ENCODE measurements around the gene KLHDC2. TPM values are rescaled to one million over a fixed set of nuclear protein-coding genes. Genes with fewer than 3 reads are reported as not detected.

The KLHDC2 gene
- total RNA-seq, 1 donor from 2014 or later = 48.7 TPM

DNA sequence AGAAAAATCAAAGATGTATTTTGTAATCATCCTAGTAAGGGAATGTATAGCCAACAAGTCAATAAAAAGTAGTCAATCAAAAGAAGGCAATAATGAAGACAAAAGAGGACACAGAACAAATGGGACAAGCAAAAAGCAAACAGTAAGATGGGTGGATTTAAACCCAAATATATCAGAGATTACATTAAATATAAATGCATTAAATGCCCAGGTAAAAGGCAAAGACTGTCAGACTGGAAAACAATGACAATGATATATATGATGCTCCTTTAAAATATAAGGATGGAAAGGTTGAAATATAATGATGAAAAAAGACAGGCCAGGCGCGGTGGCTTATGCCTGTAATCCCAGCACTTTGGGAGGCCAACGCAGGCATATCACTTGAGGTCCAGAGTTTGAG is 48.9 kb downstream of the KLHDC2 start:
- no peaks in the 10 kb centered on the region for H3K27me3 Mint-ChIP-seq (ENCODE audit: unreplicated experiment)
- TF ChIP-seq, protein P1, sequence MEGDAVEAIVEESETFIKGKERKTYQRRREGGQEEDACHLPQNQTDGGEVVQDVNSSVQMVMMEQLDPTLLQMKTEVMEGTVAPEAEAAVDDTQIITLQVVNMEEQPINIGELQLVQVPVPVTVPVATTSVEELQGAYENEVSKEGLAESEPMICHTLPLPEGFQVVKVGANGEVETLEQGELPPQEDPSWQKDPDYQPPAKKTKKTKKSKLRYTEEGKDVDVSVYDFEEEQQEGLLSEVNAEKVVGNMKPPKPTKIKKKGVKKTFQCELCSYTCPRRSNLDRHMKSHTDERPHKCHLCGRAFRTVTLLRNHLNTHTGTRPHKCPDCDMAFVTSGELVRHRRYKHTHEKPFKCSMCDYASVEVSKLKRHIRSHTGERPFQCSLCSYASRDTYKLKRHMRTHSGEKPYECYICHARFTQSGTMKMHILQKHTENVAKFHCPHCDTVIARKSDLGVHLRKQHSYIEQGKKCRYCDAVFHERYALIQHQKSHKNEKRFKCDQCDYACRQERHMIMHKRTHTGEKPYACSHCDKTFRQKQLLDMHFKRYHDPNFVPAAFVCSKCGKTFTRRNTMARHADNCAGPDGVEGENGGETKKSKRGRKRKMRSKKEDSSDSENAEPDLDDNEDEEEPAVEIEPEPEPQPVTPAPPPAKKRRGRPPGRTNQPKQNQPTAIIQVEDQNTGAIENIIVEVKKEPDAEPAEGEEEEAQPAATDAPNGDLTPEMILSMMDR (IDR thresholded peaks at IDR 0.05; ENCODE audit: partially characterized antibody, unreplicated experiment) = no peak
- no peak overlapping the region for H3K4me3 Mint-ChIP-seq (ENCODE audit: unreplicated experiment)
- no peak overlapping the region for H3K27ac Mint-ChIP-seq (ENCODE audit: unreplicated experiment)
- peaks cover 24% of the 10 kb centered on the region for H3K36me3 Mint-ChIP-seq (ENCODE audit: unreplicated experiment)
- no peaks in the 10 kb centered on the region for H3K9me3 Mint-ChIP-seq (ENCODE audit: unreplicated experiment)
- no peaks in the 10 kb centered on the region for H3K4me1 Mint-ChIP-seq (ENCODE audit: low read depth, unreplicated experiment)
- DNase-seq = no peak

DNA sequence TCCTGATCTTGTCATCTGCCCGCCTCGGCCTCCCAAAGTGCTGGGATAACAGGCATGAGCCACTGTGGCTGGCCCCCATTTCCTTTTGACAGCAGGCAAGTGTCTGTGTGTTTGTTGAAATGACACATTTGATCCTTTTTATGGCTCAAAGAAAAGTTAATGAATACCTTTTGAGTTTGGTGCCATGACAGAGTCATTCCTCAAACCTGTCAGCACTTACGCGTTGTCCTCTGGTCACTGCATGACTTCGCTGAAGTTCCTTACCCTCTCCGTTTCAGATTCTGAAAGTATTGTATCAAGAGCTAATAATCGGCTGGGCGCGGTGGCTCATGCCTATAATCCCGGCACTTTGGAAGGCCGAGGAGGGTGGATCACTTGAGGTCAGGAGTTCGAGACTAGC is 52.2 kb downstream of the KLHDC2 start:
- Mint-ChIP-seq H3K36me3 (ENCODE audit: unreplicated experiment) (peaks cover 14% of the 10 kb centered on the region), H3K9me3 (ENCODE audit: unreplicated experiment) (no peaks in the 10 kb centered on the region), H3K4me3 (ENCODE audit: unreplicated experiment) (no peak overlapping the region), H3K4me1 (ENCODE audit: low read depth, unreplicated experiment) (no peaks in the 10 kb centered on the region), H3K27me3 (ENCODE audit: unreplicated experiment) (no peaks in the 10 kb centered on the region), H3K27ac (ENCODE audit: unreplicated experiment) (no peak overlapping the region)
- TF ChIP-seq, protein P1 (IDR thresholded peaks at IDR 0.05; ENCODE audit: partially characterized antibody, unreplicated experiment) = no peak
- DNase-seq = no peak

DNA sequence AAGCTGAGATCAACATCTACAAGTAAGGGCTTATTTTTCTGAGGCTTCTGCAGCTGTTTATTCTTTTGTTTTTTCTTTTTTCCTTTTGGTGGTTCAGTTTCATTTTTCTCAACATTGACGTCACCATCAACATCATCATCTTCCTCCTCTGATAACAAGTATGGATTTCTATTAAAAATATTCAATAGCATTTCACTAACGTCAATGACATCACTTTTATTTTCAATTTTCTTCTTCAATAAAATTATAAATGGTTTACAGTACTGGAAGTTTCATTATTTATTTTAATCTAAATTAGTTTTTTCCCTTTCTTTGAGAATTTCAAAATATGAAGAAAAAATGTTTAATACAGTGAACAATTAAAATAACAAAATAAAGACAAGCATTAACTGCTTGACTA is 60.7 kb downstream of the KLHDC2 start:
- H3K27me3 Mint-ChIP-seq (ENCODE audit: unreplicated experiment) = no peaks in the 10 kb centered on the region
- no peaks in the 10 kb centered on the region for H3K4me1 Mint-ChIP-seq (ENCODE audit: low read depth, unreplicated experiment)
- H3K9me3 Mint-ChIP-seq (ENCODE audit: unreplicated experiment) = no peaks in the 10 kb centered on the region
- TF ChIP-seq, protein P1 (IDR thresholded peaks at IDR 0.05; ENCODE audit: partially characterized antibody, unreplicated experiment) = no peak
- H3K27ac Mint-ChIP-seq (ENCODE audit: unreplicated experiment) = no peak overlapping the region
- DNase-seq = no peak
- H3K36me3 Mint-ChIP-seq (ENCODE audit: unreplicated experiment) = no peaks in the 10 kb centered on the region
- no peak overlapping the region for H3K4me3 Mint-ChIP-seq (ENCODE audit: unreplicated experiment)

Other genes starting within 250 kb of the KLHDC2 start
- gene RPS29, start 181.8 kb upstream of the KLHDC2 start, total RNA-seq (ENCODE audit: unreplicated experiment) = 635 TPM
- gene LRR1, start 169.2 kb upstream of the KLHDC2 start, total RNA-seq (ENCODE audit: unreplicated experiment) = 8.0 TPM
- 94.2 TPM for gene RPL36AL, start 147.5 kb upstream of the KLHDC2 start, total RNA-seq (ENCODE audit: unreplicated experiment)
- gene MGAT2, start 147.4 kb upstream of the KLHDC2 start, total RNA-seq (ENCODE audit: unreplicated experiment) = 20.6 TPM
- gene DNAAF2, start 132.9 kb upstream of the KLHDC2 start, total RNA-seq (ENCODE audit: unreplicated experiment) = 19.1 TPM
- 2.4 TPM for gene POLE2, start 79.9 kb upstream of the KLHDC2 start, total RNA-seq (ENCODE audit: unreplicated experiment)
- 0.98 TPM for gene KLHDC1, start 75.0 kb upstream of the KLHDC2 start, total RNA-seq (ENCODE audit: unreplicated experiment)
- gene NEMF, start 84.6 kb downstream of the KLHDC2 start, total RNA-seq (ENCODE audit: unreplicated experiment) = 78.8 TPM
- 38.8 TPM for gene ARF6, start 124.9 kb downstream of the KLHDC2 start, total RNA-seq (ENCODE audit: unreplicated experiment)

Measured in glutamatergic neuron (in vitro differentiated cells).